ENCODE results near the gene PLCB1.

DNA sequence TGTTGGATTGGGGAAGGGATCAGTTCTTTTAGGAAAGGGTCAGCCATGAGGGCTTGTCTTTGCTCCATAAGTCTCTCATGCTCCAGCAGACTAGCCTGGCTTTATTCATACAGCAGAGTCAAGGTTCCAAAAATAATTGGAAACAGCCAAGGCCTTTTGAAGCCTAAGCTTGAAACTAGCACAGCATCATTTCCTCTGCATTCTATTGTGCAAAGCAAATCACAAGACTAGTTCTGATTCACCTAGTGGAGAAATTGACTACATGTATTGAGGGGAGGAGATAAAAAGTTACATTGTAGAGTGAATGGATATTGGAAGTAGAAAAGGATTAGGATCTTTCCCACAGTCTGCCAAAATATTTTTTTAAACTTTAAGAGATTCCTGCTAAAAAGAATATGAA, 777.5 kb downstream of the PLCB1 start:
- TF ChIP-seq, protein P1, sequence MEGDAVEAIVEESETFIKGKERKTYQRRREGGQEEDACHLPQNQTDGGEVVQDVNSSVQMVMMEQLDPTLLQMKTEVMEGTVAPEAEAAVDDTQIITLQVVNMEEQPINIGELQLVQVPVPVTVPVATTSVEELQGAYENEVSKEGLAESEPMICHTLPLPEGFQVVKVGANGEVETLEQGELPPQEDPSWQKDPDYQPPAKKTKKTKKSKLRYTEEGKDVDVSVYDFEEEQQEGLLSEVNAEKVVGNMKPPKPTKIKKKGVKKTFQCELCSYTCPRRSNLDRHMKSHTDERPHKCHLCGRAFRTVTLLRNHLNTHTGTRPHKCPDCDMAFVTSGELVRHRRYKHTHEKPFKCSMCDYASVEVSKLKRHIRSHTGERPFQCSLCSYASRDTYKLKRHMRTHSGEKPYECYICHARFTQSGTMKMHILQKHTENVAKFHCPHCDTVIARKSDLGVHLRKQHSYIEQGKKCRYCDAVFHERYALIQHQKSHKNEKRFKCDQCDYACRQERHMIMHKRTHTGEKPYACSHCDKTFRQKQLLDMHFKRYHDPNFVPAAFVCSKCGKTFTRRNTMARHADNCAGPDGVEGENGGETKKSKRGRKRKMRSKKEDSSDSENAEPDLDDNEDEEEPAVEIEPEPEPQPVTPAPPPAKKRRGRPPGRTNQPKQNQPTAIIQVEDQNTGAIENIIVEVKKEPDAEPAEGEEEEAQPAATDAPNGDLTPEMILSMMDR (IDR thresholded peaks at IDR 0.05), result no peak
- no peak for TF ChIP-seq POLR2A (IDR thresholded peaks at IDR 0.05)

Measured in Peyer's patch (tissue), 4 donors.